SU-DHL-6 (cell line): Measurements from ENCODE around the gene OSBPL7.

Experiments
- H2AFZ ChIP-seq: fragments of 200-600 bp; sonication (generic); 2 replicates; pipeline ENCODE4 v1.6.1; 2014; ENCODE audit warnings: low read depth, mild to moderate bottlenecking, moderate library complexity, mixed read lengths, antibody characterized with exemption, low read length; ENCODE audit not compliant: severe bottlenecking
- H3F3A ChIP-seq: fragments of 200-600 bp; shearing (Covaris generic); 2 replicates; pipeline ENCODE4 v1.6.0; 2016; ENCODE audit warnings: antibody characterized with exemption, mild to moderate bottlenecking; ENCODE audit not compliant: insufficient read depth
- H3K27ac ChIP-seq: fragments of 200-600 bp; sonication (generic); 2 replicates; pipeline ENCODE4 v1.5.1; 2016; ENCODE audit warnings: low read depth, mild to moderate bottlenecking, low read length, moderate library complexity, mixed read lengths
- H3K27me3 ChIP-seq: fragments of 200-600 bp; sonication (generic), shearing (Covaris generic); 2 replicates; pipeline ENCODE4 v1.6.0; 2014; ENCODE audit warnings: mild to moderate bottlenecking, low read length
- H3K36me3 ChIP-seq: fragments of 200-600 bp; sonication (generic); 2 replicates; pipeline ENCODE4 v1.6.1; 2014; ENCODE audit warnings: mild to moderate bottlenecking, low read length, mixed read lengths
- H3K4me2 ChIP-seq: fragments of 300-600, 200-600 bp; shearing (Covaris generic), sonication (generic); 2 replicates; pipeline ENCODE4 v1.6.0; 2014; ENCODE audit warnings: low read length, low read depth, mild to moderate bottlenecking; ENCODE audit not compliant: poor library complexity, severe bottlenecking
- H3K4me3 ChIP-seq: fragments of 200-600 bp; sonication (generic); 2 replicates; pipeline ENCODE4 v1.5.1; 2014; ENCODE audit warnings: antibody characterized with exemption, low read length, mild to moderate bottlenecking, mixed read lengths; ENCODE audit not compliant: insufficient read depth, poor library complexity, severe bottlenecking
- H3K79me2 ChIP-seq: fragments of 200-600 bp; sonication (generic); 2 replicates; pipeline ENCODE4 v1.6.1; 2014; ENCODE audit warnings: mild to moderate bottlenecking, low read length, moderate library complexity; ENCODE audit not compliant: insufficient read depth
- H3K9ac ChIP-seq: fragments of 200-600 bp; sonication (generic); 2 replicates; pipeline ENCODE4 v1.7.0; 2014; ENCODE audit warnings: mild to moderate bottlenecking, low read length
- H3K9me2 ChIP-seq: fragments of 200-600 bp; sonication (generic); replicated peaks from 2 replicates; pipeline ENCODE4 v1.6.1; 2014; ENCODE audit warnings: low read length; ENCODE audit not compliant: insufficient read depth
- H3K9me3 ChIP-seq: fragments of 200-600 bp; sonication (generic); 2 replicates; pipeline ENCODE4 v1.6.1; 2014; ENCODE audit warnings: low read length, mixed read lengths; ENCODE audit not compliant: insufficient read depth
- H4K20me1 ChIP-seq: fragments of 200-600 bp; sonication (generic); 2 replicates; pipeline ENCODE4 v1.6.1; 2014; ENCODE audit warnings: low read depth, mild to moderate bottlenecking, antibody characterized with exemption, low read length, moderate library complexity, mixed read lengths
- CTCF ChIP-seq: fragments of 200-600 bp; sonication (generic); IDR thresholded peaks from one replicate; pipeline ENCODE4 v1.5.1; 2017; ENCODE audit warnings: antibody characterized with exemption, mild to moderate bottlenecking, low read length, moderate library complexity; ENCODE audit not compliant: insufficient read depth, poor library complexity, severe bottlenecking
- EZH2phosphoT487 ChIP-seq: fragments of 200-600 bp; sonication (generic), shearing (Covaris generic); conservative IDR thresholded peaks from 2 replicates; pipeline ENCODE4 v1.6.1; 2018; ENCODE audit warnings: mild to moderate bottlenecking, antibody characterized with exemption, low read length, moderate library complexity, mixed read lengths

Gene OSBPL7

GRCh38 chr17:47857551-47858455 lies 36.2 kb upstream of the OSBPL7 start:
- H3K36me3 ChIP-seq, result no peaks in the 10 kb centered on the region
- H4K20me1 ChIP-seq, result no peaks in the 10 kb centered on the region
- no peaks in the 10 kb centered on the region for H3K79me2 ChIP-seq
- no peaks in the 10 kb centered on the region for H3K9me2 ChIP-seq
- H3K27ac ChIP-seq, result no peak overlapping the region
- H3K4me2 ChIP-seq, result no peak overlapping the region
- no peaks in the 10 kb centered on the region for H3K27me3 ChIP-seq
- no peak overlapping the region for H3K9ac ChIP-seq
- no peaks in the 10 kb centered on the region for H3F3A ChIP-seq
- H3K9me3 ChIP-seq, result no peaks in the 10 kb centered on the region
- TF ChIP-seq CTCF, result no peak
- TF ChIP-seq EZH2phosphoT487, result no peak
- H3K4me3 ChIP-seq, result no peak overlapping the region
- no peak overlapping the region for H2AFZ ChIP-seq

- Histone ChIP-seq H3K4me2 (no peak overlapping the region), H3K9me2 (no peaks in the 10 kb centered on the region), H3K36me3 (no peaks in the 10 kb centered on the region), H3K27ac (no peak overlapping the region), H3K79me2 (no peaks in the 10 kb centered on the region), H3K27me3 (no peaks in the 10 kb centered on the region), H3K4me3 (no peak overlapping the region), H3K9me3 (no peaks in the 10 kb centered on the region), H4K20me1 (no peaks in the 10 kb centered on the region), H2AFZ (no peak overlapping the region), H3F3A (no peaks in the 10 kb centered on the region), H3K9ac (no peak overlapping the region)
- TF ChIP-seq EZH2phosphoT487 (no peak), CTCF (no peak)
Measured at GRCh38 chr17:47856830-47857229, 35.2 kb upstream of the OSBPL7 start.

GRCh38 chr17:47855737-47856136 lies 34.1 kb upstream of the OSBPL7 start:
- no peaks in the 10 kb centered on the region for H3K27me3 ChIP-seq
- H3K9me2 ChIP-seq, result no peaks in the 10 kb centered on the region
- H4K20me1 ChIP-seq, result no peaks in the 10 kb centered on the region

More at GRCh38 chr17:47855737-47856136, 34.1 kb upstream of the OSBPL7 start:
- no peak overlapping the region for H2AFZ ChIP-seq
- no peaks in the 10 kb centered on the region for H3K36me3 ChIP-seq
- H3K9ac ChIP-seq, result no peak overlapping the region
- H3K4me3 ChIP-seq, result no peak overlapping the region
- TF ChIP-seq EZH2phosphoT487 (no peak), CTCF (no peak)
- no peaks in the 10 kb centered on the region for H3K79me2 ChIP-seq
- no peaks in the 10 kb centered on the region for H3F3A ChIP-seq
- H3K4me2 ChIP-seq, result no peak overlapping the region
- H3K27ac ChIP-seq, result no peak overlapping the region
- no peaks in the 10 kb centered on the region for H3K9me3 ChIP-seq
